ENCODE data around the gene FTSJ1.

FTSJ1 gene

DNA sequence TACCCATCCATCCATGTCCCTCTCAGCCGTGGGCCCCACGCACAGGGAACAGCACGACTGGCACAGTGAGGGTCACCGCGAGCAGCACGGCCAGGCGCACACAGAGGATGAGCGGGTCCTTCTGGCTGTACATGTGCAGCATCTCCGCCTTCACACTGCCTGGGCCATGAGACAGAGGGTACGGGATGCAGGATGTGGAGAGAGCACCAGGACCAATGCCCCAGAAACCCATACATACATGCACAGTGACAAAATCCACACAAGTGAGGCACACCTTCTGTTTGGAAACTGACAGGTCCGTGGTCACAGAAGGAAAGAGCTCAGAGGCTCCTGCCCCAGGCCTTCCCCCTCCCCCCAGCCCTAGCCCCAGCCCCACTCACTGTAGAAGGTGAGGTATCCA lies 15.4 kb upstream of the FTSJ1 start:
- H3K9me2 ChIP-seq (replicated peaks; ENCODE audit: low read depth, low read length), result no peaks in the 10 kb centered on the region
- no peaks in the 10 kb centered on the region for H3K79me2 ChIP-seq (ENCODE audit: insufficient read depth, low read length)
- H3K9ac ChIP-seq (ENCODE audit: low read depth, low read length, poor library complexity, severe bottlenecking), result no peak overlapping the region
- no peaks in the 10 kb centered on the region for H3K27me3 ChIP-seq (ENCODE audit: insufficient read depth, low read length, poor library complexity, severe bottlenecking)
- no peaks in the 10 kb centered on the region for H3K4me1 ChIP-seq (ENCODE audit: insufficient read depth, low read length, poor library complexity, severe bottlenecking)
- H3K4me3 ChIP-seq (ENCODE audit: low read length, poor library complexity, severe bottlenecking), result no peak overlapping the region
- H2AFZ ChIP-seq (ENCODE audit: low read length), result no peak overlapping the region
- H3F3A ChIP-seq (ENCODE audit: low read depth), result no peaks in the 10 kb centered on the region
- H3K36me3 ChIP-seq (ENCODE audit: insufficient read depth, low read length), result no peaks in the 10 kb centered on the region; the same call in 1 of the 2 replicates
- H3K4me2 ChIP-seq (ENCODE audit: low read depth, low read length, poor library complexity, severe bottlenecking), result no peak overlapping the region
- no peak for TF ChIP-seq EZH2phosphoT487 (IDR thresholded peaks at IDR 0.05; ENCODE audit: borderline replicate concordance)
- TF ChIP-seq, protein P1, sequence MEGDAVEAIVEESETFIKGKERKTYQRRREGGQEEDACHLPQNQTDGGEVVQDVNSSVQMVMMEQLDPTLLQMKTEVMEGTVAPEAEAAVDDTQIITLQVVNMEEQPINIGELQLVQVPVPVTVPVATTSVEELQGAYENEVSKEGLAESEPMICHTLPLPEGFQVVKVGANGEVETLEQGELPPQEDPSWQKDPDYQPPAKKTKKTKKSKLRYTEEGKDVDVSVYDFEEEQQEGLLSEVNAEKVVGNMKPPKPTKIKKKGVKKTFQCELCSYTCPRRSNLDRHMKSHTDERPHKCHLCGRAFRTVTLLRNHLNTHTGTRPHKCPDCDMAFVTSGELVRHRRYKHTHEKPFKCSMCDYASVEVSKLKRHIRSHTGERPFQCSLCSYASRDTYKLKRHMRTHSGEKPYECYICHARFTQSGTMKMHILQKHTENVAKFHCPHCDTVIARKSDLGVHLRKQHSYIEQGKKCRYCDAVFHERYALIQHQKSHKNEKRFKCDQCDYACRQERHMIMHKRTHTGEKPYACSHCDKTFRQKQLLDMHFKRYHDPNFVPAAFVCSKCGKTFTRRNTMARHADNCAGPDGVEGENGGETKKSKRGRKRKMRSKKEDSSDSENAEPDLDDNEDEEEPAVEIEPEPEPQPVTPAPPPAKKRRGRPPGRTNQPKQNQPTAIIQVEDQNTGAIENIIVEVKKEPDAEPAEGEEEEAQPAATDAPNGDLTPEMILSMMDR (conservative IDR thresholded peaks at IDR 0.05; ENCODE audit: low read length), result no peak
- no peaks in the 10 kb centered on the region for H3K9me3 ChIP-seq (ENCODE audit: insufficient read depth, low read depth, low read length)
- H4K20me1 ChIP-seq (ENCODE audit: insufficient read depth, low read length, poor library complexity, severe bottlenecking), result no peaks in the 10 kb centered on the region

GRCh38 chrX:48461830-48462229 lies 14.2 kb upstream of the FTSJ1 start:
- H3K79me2 ChIP-seq (ENCODE audit: insufficient read depth, low read length), result no peaks in the 10 kb centered on the region
- no peak overlapping the region for H2AFZ ChIP-seq (ENCODE audit: low read length)
- H3K9me2 ChIP-seq (replicated peaks; ENCODE audit: low read depth, low read length), result no peaks in the 10 kb centered on the region
- H3K27me3 ChIP-seq (ENCODE audit: insufficient read depth, low read length, poor library complexity, severe bottlenecking), result no peaks in the 10 kb centered on the region
- H3K4me1 ChIP-seq (ENCODE audit: insufficient read depth, low read length, poor library complexity, severe bottlenecking), result no peaks in the 10 kb centered on the region
- H3K4me3 ChIP-seq (ENCODE audit: low read length, poor library complexity, severe bottlenecking), result no peak overlapping the region
- H3F3A ChIP-seq (ENCODE audit: low read depth), result no peaks in the 10 kb centered on the region
- no peak overlapping the region for H3K9ac ChIP-seq (ENCODE audit: low read depth, low read length, poor library complexity, severe bottlenecking)
- no peak overlapping the region for H3K4me2 ChIP-seq (ENCODE audit: low read depth, low read length, poor library complexity, severe bottlenecking)
- H3K36me3 ChIP-seq (ENCODE audit: insufficient read depth, low read length), result no peaks in the 10 kb centered on the region; the same call in 1 of the 2 replicates
- H3K9me3 ChIP-seq (ENCODE audit: insufficient read depth, low read depth, low read length), result no peaks in the 10 kb centered on the region
- H4K20me1 ChIP-seq (ENCODE audit: insufficient read depth, low read length, poor library complexity, severe bottlenecking), result no peaks in the 10 kb centered on the region
- TF ChIP-seq, protein P1 (conservative IDR thresholded peaks at IDR 0.05; ENCODE audit: low read length), result no peak
- TF ChIP-seq EZH2phosphoT487 (IDR thresholded peaks at IDR 0.05; ENCODE audit: borderline replicate concordance), result no peak

DNA sequence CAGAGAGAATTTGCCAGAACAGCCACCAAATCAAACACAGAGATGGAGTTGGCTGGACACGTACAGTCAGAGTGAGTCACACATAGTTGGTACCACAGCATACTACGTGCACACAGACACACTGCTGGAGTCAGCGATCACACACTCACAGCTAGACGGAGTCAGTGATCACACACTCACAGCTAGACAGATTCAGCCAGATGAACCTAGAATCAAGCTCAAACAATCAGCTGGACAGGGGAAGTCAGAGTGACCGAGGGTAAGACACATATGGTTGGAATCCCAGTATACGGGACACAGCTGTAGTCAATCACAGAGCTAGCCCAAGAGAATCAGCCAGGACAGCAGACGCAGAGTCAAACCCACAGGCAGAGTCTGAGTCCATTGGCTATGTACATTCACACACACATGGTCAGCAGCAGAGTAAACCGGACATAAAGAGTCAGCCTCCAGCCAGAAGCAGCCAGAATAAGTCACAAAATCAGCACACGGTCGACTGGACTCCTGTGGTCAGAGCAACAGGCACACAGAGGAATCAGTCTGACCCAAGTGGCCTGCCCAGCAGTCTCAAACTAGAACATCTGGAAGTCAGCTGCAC lies 10.6 kb upstream of the FTSJ1 start:
- TF ChIP-seq, protein P1 (conservative IDR thresholded peaks at IDR 0.05; ENCODE audit: low read length), result no peak
- no peak for TF ChIP-seq EZH2phosphoT487 (IDR thresholded peaks at IDR 0.05; ENCODE audit: borderline replicate concordance)
- Histone ChIP-seq H3K36me3 (ENCODE audit: insufficient read depth, low read length) (no peaks in the 10 kb centered on the region; the same call in 1 of the 2 replicates), H4K20me1 (ENCODE audit: insufficient read depth, low read length, poor library complexity, severe bottlenecking) (no peaks in the 10 kb centered on the region), H3K4me3 (ENCODE audit: low read length, poor library complexity, severe bottlenecking) (no peak overlapping the region), H3K79me2 (ENCODE audit: insufficient read depth, low read length) (no peaks in the 10 kb centered on the region; the same call in none of the 2 replicates), H3K4me2 (ENCODE audit: low read depth, low read length, poor library complexity, severe bottlenecking) (peak overlapping the region; percentile 37), H3K9me3 (ENCODE audit: insufficient read depth, low read depth, low read length) (no peaks in the 10 kb centered on the region), H3K4me1 (ENCODE audit: insufficient read depth, low read length, poor library complexity, severe bottlenecking) (peaks cover 9% of the 10 kb centered on the region), H3K9me2 (replicated peaks; ENCODE audit: low read depth, low read length) (no peaks in the 10 kb centered on the region), H3K27me3 (ENCODE audit: insufficient read depth, low read length, poor library complexity, severe bottlenecking) (no peaks in the 10 kb centered on the region), H2AFZ (ENCODE audit: low read length) (no peak overlapping the region), H3K9ac (ENCODE audit: low read depth, low read length, poor library complexity, severe bottlenecking) (no peak overlapping the region), H3F3A (ENCODE audit: low read depth) (no peaks in the 10 kb centered on the region)
